HCT116 (cell line): ENCODE measurements around the gene ADCYAP1.

Experiments
- ATF3 ChIP-seq: IDR thresholded peaks from 2 replicates; pipeline ENCODE4 v1.6.1; 2012
- CEBPB ChIP-seq: IDR thresholded peaks from 2 replicates; pipeline ENCODE4 v1.6.1; 2012; ENCODE audit warnings: low read depth
- EZH2 ChIP-seq: fragments of 200-600 bp; sonication (generic); IDR thresholded peaks from 2 replicates; pipeline ENCODE4 v1.6.1; 2017; ENCODE audit warnings: antibody characterized with exemption, mixed run types
- FOSL1 ChIP-seq: IDR thresholded peaks from 2 replicates; pipeline ENCODE4 v1.6.1; 2012; ENCODE audit warnings: low read depth
- POLR2AphosphoS5 ChIP-seq: IDR thresholded peaks from 2 replicates; pipeline ENCODE4 v1.6.1; 2011; ENCODE audit warnings: mild to moderate bottlenecking, low read depth, low read length, moderate library complexity
- RAD21 ChIP-seq: IDR thresholded peaks from 2 replicates; pipeline ENCODE4 v1.6.1; 2012; ENCODE audit warnings: low read depth, mild to moderate bottlenecking
- REST ChIP-seq: IDR thresholded peaks from 2 replicates; pipeline ENCODE4 v1.6.1; 2012; ENCODE audit warnings: low read depth
- SIN3A ChIP-seq: IDR thresholded peaks from 2 replicates; pipeline ENCODE4 v1.6.1; 2012; ENCODE audit warnings: low read depth
- SP1 ChIP-seq: IDR thresholded peaks from 2 replicates; pipeline ENCODE4 v1.6.1; 2012; ENCODE audit warnings: low read depth
- SRF ChIP-seq: IDR thresholded peaks from 2 replicates; pipeline ENCODE4 v1.6.1; 2012; ENCODE audit warnings: low read depth
- TCF7L2 ChIP-seq: IDR thresholded peaks from 2 replicates; pipeline ENCODE4 v1.7.0; 2011; ENCODE audit warnings: borderline replicate concordance, inconsistent platforms; ENCODE audit not compliant: insufficient read depth, insufficient read length; ENCODE audit errors: extremely low read depth
- ZBTB33 ChIP-seq: IDR thresholded peaks from 2 replicates; pipeline ENCODE4 v1.6.1; 2011; ENCODE audit warnings: mild to moderate bottlenecking, low read length, moderate library complexity; ENCODE audit not compliant: insufficient replicate concordance; ENCODE audit errors: extremely low read depth
- ZFX ChIP-seq: fragments of 450-650 bp; IDR thresholded peaks from 2 replicates; pipeline ENCODE4 v1.6.1; 2017
- TF ChIP-seq, protein P1 (sequence below), 3 experiments: fragments of 200-600 bp in 1 of 3; sonication (generic) in 1 of 3; IDR thresholded peaks in 2 of 3; conservative IDR thresholded peaks in 1 of 3; 2 replicates each; pipeline ENCODE4 v1.5.1; 2012 to 2017; ENCODE audit warnings: low read depth in 2 of 3, low read length in 2 of 3, antibody characterized with exemption in 1 of 3, borderline replicate concordance in 1 of 3, control low read depth in 1 of 3, mild to moderate bottlenecking in 1 of 3, mixed read lengths in 1 of 3, mixed run types in 1 of 3, moderate library complexity in 1 of 3; ENCODE audit not compliant: insufficient read depth in 1 of 3

DNA sequence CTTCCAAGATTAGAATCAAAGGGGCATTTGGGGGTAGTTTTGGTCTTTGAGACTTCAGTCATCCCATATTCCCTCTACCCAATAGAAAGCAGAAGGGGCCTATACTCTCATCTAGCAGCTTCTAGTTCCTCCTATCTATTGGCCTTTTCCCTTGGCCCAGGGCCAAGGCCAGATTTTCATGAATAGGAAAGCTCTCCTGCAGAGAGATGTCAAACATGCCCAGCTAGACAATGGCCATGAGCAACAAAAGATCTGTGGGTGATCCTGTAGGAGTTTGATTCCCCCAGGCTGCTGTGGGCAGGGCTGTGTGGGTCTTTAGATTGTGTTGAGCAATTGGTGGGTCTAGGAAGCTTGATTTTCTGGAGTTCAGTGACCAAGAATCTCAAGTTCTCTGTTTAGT lies 2.9 kb upstream of the ADCYAP1 start:
- TF ChIP-seq REST = no peak
- TF ChIP-seq, protein P1, sequence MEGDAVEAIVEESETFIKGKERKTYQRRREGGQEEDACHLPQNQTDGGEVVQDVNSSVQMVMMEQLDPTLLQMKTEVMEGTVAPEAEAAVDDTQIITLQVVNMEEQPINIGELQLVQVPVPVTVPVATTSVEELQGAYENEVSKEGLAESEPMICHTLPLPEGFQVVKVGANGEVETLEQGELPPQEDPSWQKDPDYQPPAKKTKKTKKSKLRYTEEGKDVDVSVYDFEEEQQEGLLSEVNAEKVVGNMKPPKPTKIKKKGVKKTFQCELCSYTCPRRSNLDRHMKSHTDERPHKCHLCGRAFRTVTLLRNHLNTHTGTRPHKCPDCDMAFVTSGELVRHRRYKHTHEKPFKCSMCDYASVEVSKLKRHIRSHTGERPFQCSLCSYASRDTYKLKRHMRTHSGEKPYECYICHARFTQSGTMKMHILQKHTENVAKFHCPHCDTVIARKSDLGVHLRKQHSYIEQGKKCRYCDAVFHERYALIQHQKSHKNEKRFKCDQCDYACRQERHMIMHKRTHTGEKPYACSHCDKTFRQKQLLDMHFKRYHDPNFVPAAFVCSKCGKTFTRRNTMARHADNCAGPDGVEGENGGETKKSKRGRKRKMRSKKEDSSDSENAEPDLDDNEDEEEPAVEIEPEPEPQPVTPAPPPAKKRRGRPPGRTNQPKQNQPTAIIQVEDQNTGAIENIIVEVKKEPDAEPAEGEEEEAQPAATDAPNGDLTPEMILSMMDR (IDR thresholded peaks at IDR 0.05 in 2 of 3, conservative IDR thresholded peaks at IDR 0.05 in 1 of 3; ENCODE audit: borderline replicate concordance in 1 of 3, insufficient read depth in 1 of 3, low read depth in 2 of 3, low read length in 2 of 3) = no peak
- no peak for TF ChIP-seq SRF
- TF ChIP-seq CEBPB = no peak
- no peak for TF ChIP-seq SP1
- no peak for TF ChIP-seq ZBTB33
- no peak for TF ChIP-seq POLR2AphosphoS5
- no peak for TF ChIP-seq RAD21
- no peak for TF ChIP-seq TCF7L2
- TF ChIP-seq EZH2 = no peak
- no peak for TF ChIP-seq FOSL1
- TF ChIP-seq ATF3 = no peak
- no peak for TF ChIP-seq ZFX
- no peak for TF ChIP-seq SIN3A
